Small intestine (tissue), 7 donors: ENCODE data around the gene DPP8. TPM values are rescaled to one million over a fixed set of nuclear protein-coding genes. Genes with fewer than 3 reads are reported as not detected.
A peak's percentile ranks its signal among the peaks of the same experiment; 100 is the strongest.

Experiments
- DNase-seq, 2 donors: peaks; one replicate each; pipeline versions ENCODE4 v3.0.0 to v3.0.0-alpha.2; 2013
- FAIRE-seq: peaks from 2 replicates; lab custom pipeline; 2012; peaks lifted over from hg19 to GRCh38; lab: Jason Lieb, UNC
- H3K27ac ChIP-seq, 3 donors: one replicate each; pipeline ENCODE4 v1.5.1; 2013; ENCODE audit warnings: low read length in 2 of 3, mild to moderate bottlenecking in 2 of 3, control low read depth in 1 of 3, inconsistent platforms in 1 of 3, low read depth in 1 of 3, moderate library complexity in 1 of 3
- H3K27me3 ChIP-seq, 3 donors: one replicate each; pipeline ENCODE4 v1.6.1; 2013; ENCODE audit warnings: low read length in 3 of 3, inconsistent platforms in 1 of 3; ENCODE audit not compliant: control insufficient read depth in 3 of 3, insufficient read depth in 3 of 3
- H3K36me3 ChIP-seq, 3 donors: one replicate each; pipeline ENCODE4 v1.6.1; 2013; ENCODE audit warnings: low read length in 3 of 3, inconsistent platforms in 1 of 3, low read depth in 1 of 3, mild to moderate bottlenecking in 1 of 3, moderate library complexity in 1 of 3; ENCODE audit not compliant: control insufficient read depth in 3 of 3, insufficient read depth in 2 of 3
- H3K4me1 ChIP-seq, 3 donors: one replicate each; pipeline ENCODE4 v1.6.1; 2013; ENCODE audit warnings: low read length in 2 of 3, inconsistent platforms in 1 of 3, low read depth in 1 of 3, mild to moderate bottlenecking in 1 of 3, moderate library complexity in 1 of 3; ENCODE audit not compliant: control insufficient read depth in 3 of 3, insufficient read depth in 2 of 3
- H3K4me3 ChIP-seq, 3 donors: one replicate each; pipeline ENCODE4 v1.5.1; 2013; ENCODE audit warnings: low read length in 3 of 3, control low read depth in 1 of 3, inconsistent platforms in 1 of 3, low read depth in 1 of 3, mild to moderate bottlenecking in 1 of 3, moderate library complexity in 1 of 3
- H3K9me3 ChIP-seq, 2 donors: one replicate each; pipeline ENCODE4 v1.6.1; 2013; ENCODE audit warnings: low read depth in 1 of 2, low read length in 1 of 2; ENCODE audit not compliant: control insufficient read depth in 2 of 2, insufficient read depth in 1 of 2
- WGBS, 3 donors: extraction: QIAGEN DNeasy Blood & Tissue Kit; methylation state at CpG; one replicate each; pipeline ENCODE4 v1.1.7; 2013; 5-methylcytosine and 5-hydroxymethylcytosine counted together
- polyA plus RNA-seq, 4 donors: library from polyadenylated mRNA; stranded (reverse) in 3 of 4; unstranded in 1 of 4; fragments of 200-250 nt in 3 of 4; fragments of 120-200 nt in 1 of 4; gene quantifications; one replicate each; pipeline versions ENCODE4 v1.2.1 to v1.2.3, GENCODE V29; 2013
- donor health status: healthy with polysubstance abuse.
- donor health status: control.
- donor health status: control.
- donor health status: Bipolar disorder and iron deficiency.
- donor health status: healthy.

Gene DPP8
- polyA plus RNA-seq, 4 donors = 9.2 to 32.0 (median 12.2) TPM

GRCh38 chr15:65412556-65412955 lies 104.9 kb downstream of the DPP8 start:
- Histone ChIP-seq H3K9me3 (no peaks in the 10 kb centered on the region), H3K27ac (no peak overlapping the region), H3K27me3 (peaks cover 0 to 12% (median 0%) of the 10 kb centered on the region in 3 donors), H3K36me3 (peaks cover 0 to 3% (median 0%) of the 10 kb centered on the region in 3 donors), H3K4me3 (no peak overlapping the region), H3K4me1 (peaks cover 0 to 14% (median 0%) of the 10 kb centered on the region in 3 donors)
- 11 to 26% (median 13%) methylated on average over 1 of the region's 1 CpG for WGBS, 3 donors
- DNase-seq (no peak), FAIRE-seq (no peak)

DNA sequence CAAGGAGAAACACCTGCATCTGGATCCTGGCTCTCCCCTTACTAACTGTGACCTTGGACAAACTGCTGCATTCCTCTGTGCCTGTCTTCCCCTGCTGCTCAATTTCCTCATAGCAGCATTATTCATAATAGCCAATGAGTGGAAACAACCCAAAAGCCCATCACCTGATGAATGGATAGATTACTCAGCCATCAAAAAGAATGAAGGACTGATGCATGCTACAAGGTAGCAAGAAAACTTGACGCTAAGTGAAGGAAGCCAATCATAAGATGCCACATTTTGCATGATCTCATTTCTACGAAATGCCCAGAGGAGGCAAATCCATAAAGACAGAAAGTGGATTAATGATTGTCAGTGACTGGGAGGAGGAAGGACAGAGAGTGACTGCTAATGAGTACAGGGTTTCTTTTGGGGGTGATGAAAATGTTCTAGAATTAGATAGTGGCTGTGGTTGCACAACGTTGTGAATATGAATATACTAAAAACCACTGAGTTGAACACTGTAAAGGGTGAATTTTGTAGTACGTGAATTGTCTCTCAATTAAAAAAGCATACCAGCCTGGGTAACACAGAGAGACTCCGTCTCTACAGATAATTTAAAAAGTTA lies 105.9 kb downstream of the DPP8 start:
- no peak for DNase-seq
- no peak for FAIRE-seq
- Histone ChIP-seq H3K36me3 (peaks cover 0 to 3% (median 0%) of the 10 kb centered on the region in 3 donors), H3K4me1 (peaks cover 0 to 14% (median 0%) of the 10 kb centered on the region in 3 donors), H3K27me3 (peaks cover 0 to 12% (median 0%) of the 10 kb centered on the region in 3 donors), H3K4me3 (no peak overlapping the region), H3K9me3 (no peaks in the 10 kb centered on the region), H3K27ac (no peak overlapping the region)
- 50 to 69% (median 53%) methylated on average over 5 of the region's 5 CpGs for WGBS, 3 donors

GRCh38 chr15:65410972-65411371 lies 106.5 kb downstream of the DPP8 start:
- DNase-seq (no peak), FAIRE-seq (no peak)
- H3K36me3 ChIP-seq = peaks cover 0 to 3% (median 0%) of the 10 kb centered on the region in 3 donors
- H3K27ac ChIP-seq = no peak overlapping the region
- H3K9me3 ChIP-seq = no peaks in the 10 kb centered on the region
- H3K4me1 ChIP-seq = peaks cover 0 to 14% (median 0%) of the 10 kb centered on the region in 3 donors
- WGBS, 3 donors = 82 to 83% (median 83%) methylated on average over 10 of the region's 10 CpGs
- no peak overlapping the region for H3K4me3 ChIP-seq
- H3K27me3 ChIP-seq = peaks cover 0 to 12% (median 0%) of the 10 kb centered on the region in 3 donors

- Histone ChIP-seq H3K36me3 (peaks cover 0 to 3% (median 0%) of the 10 kb centered on the region in 3 donors), H3K4me3 (no peak overlapping the region), H3K27me3 (peaks cover 0 to 8% (median 0%) of the 10 kb centered on the region in 3 donors), H3K9me3 (no peaks in the 10 kb centered on the region), H3K27ac (no peak overlapping the region), H3K4me1 (peaks cover 0 to 6% (median 0%) of the 10 kb centered on the region in 3 donors)
- FAIRE-seq = no peak
- 83 to 90% (median 86%) methylated on average over 11 of the region's 11 CpGs for WGBS, 3 donors
- DNase-seq = no peak
These were observed 107.5 kb downstream of the DPP8 start for GRCh38 chr15:65410036-65410435.

DNA sequence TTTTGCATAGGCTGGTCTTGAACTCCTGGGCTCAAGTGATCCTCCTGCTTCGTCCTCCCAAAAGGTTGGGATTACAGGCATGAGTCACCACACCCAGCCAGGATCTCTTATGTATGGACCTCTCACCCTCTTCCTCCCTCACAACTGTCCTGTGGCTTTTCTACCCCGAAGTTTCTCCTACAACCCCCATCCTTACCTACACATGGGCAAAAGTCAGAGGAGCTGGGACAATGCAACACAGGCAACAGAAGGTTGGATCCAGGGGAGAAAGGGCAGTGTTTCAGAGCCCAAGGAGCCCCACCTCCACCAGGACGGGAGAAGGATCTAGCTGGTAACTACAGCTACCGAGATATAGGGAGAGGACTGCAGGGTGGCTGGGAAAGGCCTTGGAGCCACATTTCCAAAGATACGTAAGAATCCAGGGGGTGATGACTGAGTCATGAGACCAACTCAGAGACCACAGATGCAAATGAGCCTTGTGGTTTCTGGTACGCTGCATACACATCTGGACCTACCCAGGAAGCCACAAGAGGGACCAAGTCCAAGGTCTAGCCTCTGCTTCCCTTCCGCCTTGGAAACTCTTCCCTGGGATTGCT lies 108.4 kb downstream of the DPP8 start:
- peaks cover 0 to 3% (median 0%) of the 10 kb centered on the region in 3 donors for H3K36me3 ChIP-seq
- FAIRE-seq (no peak), DNase-seq (no peak)
- peak overlapping the region in 1 of 3 donors; percentile 53 for H3K27ac ChIP-seq
- H3K9me3 ChIP-seq = no peaks in the 10 kb centered on the region
- H3K27me3 ChIP-seq = peaks cover 0 to 8% (median 2%) of the 10 kb centered on the region in 3 donors
- H3K4me1 ChIP-seq = no peaks in the 10 kb centered on the region
- WGBS, 3 donors = 62 to 70% (median 69%) methylated on average over 7 of the region's 7 CpGs
- no peak overlapping the region for H3K4me3 ChIP-seq

- Histone ChIP-seq H3K27me3 (peaks cover 0 to 8% (median 4%) of the 10 kb centered on the region in 3 donors), H3K4me3 (no peak overlapping the region), H3K27ac (peak overlapping the region in 1 of 3 donors; percentile 53), H3K9me3 (no peaks in the 10 kb centered on the region), H3K4me1 (no peaks in the 10 kb centered on the region), H3K36me3 (peaks cover 0 to 3% (median 0%) of the 10 kb centered on the region in 3 donors)
- no peak for DNase-seq
- FAIRE-seq = no peak
- WGBS, 3 donors = 68 to 73% (median 70%) methylated on average over 6 to 7 of the region's 7 CpGs
These were observed 109.0 kb downstream of the DPP8 start for GRCh38 chr15:65408324-65409035.

GRCh38 chr15:65406424-65407000 lies 111.0 kb downstream of the DPP8 start:
- H3K36me3 ChIP-seq = peaks cover 0 to 3% (median 0%) of the 10 kb centered on the region in 3 donors
- no peak overlapping the region for H3K27ac ChIP-seq
- H3K4me1 ChIP-seq = no peaks in the 10 kb centered on the region
- H3K9me3 ChIP-seq = no peaks in the 10 kb centered on the region
- WGBS, 3 donors = 74 to 85% (median 74%) methylated on average over 10 of the region's 10 CpGs
- H3K27me3 ChIP-seq = peaks cover 0 to 8% (median 4%) of the 10 kb centered on the region in 3 donors
- no peak for FAIRE-seq
- no peak overlapping the region for H3K4me3 ChIP-seq
- DNase-seq = no peak

GRCh38 chr15:65405791-65406423 lies 111.6 kb downstream of the DPP8 start:
- no peak overlapping the region for H3K4me3 ChIP-seq
- DNase-seq = no peak
- no peak overlapping the region for H3K27ac ChIP-seq
- peaks cover 0 to 8% (median 4%) of the 10 kb centered on the region in 3 donors for H3K27me3 ChIP-seq
- no peaks in the 10 kb centered on the region for H3K9me3 ChIP-seq
- H3K4me1 ChIP-seq = no peaks in the 10 kb centered on the region
- WGBS, 3 donors = 78 to 85% (median 84%) methylated on average over 7 of the region's 7 CpGs
- FAIRE-seq = no peak
- peaks cover 0 to 1% (median 0%) of the 10 kb centered on the region in 3 donors for H3K36me3 ChIP-seq
